ENCODE results near the gene SMIM35. TPM values are rescaled to one million over a fixed set of nuclear protein-coding genes. Genes with fewer than 3 reads are reported as not detected.

The SMIM35 gene
- total and polyA plus RNA-seq, 11 donors: 0.21 TPM; not detected in 10

DNA sequence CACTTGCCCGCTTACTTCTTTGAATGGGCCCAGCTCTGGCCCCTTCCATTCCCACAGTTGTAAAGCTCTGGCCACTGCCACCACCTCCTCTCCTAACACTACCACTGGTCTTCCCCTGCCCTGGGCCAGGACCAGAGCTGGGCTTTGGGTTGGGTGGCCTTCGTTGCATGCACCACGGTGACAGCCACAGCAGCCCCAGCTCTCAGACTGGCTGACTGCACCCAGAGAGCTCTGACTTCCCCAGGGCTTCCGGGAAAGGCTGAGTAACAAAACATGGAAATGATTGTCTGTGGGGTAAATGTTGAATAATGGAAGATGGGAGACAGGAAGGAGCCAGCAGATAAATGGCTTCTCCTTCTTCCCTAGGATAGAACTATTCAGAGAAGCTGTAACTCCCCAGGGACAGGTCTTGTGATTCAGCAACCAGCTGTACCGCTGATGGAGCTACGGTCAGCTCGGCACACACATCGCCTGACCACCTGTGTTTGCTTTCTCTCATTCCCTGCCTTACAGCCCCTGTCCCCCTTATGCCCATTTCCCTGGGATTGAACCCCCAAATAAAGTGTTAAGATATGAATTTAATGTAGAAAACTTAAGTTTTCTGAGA is 38.3 kb upstream of the SMIM35 start:
- Histone ChIP-seq H3K4me1 (peaks cover 0 to 20% (median 0%) of the 10 kb centered on the region in 12 donors), H3K27ac (no peak overlapping the region), H3K27me3 (no peaks in the 10 kb centered on the region), H3K36me3 (no peaks in the 10 kb centered on the region), H3K9me3 (peaks cover 0 to 4% (median 0%) of the 10 kb centered on the region in 12 donors), H3K4me3 (no peak overlapping the region)
- TF ChIP-seq, protein P1, sequence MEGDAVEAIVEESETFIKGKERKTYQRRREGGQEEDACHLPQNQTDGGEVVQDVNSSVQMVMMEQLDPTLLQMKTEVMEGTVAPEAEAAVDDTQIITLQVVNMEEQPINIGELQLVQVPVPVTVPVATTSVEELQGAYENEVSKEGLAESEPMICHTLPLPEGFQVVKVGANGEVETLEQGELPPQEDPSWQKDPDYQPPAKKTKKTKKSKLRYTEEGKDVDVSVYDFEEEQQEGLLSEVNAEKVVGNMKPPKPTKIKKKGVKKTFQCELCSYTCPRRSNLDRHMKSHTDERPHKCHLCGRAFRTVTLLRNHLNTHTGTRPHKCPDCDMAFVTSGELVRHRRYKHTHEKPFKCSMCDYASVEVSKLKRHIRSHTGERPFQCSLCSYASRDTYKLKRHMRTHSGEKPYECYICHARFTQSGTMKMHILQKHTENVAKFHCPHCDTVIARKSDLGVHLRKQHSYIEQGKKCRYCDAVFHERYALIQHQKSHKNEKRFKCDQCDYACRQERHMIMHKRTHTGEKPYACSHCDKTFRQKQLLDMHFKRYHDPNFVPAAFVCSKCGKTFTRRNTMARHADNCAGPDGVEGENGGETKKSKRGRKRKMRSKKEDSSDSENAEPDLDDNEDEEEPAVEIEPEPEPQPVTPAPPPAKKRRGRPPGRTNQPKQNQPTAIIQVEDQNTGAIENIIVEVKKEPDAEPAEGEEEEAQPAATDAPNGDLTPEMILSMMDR (IDR thresholded peaks at IDR 0.05): no peak
- TF ChIP-seq POLR2A (IDR thresholded peaks at IDR 0.05): no peak
- ATAC-seq (peak in 1 of 4 donors; percentile 26), DNase-seq (no peak)
- WGBS, 4 donors: 58 to 67% (median 64%) methylated on average over 8 of the region's 8 CpGs
- intact Hi-C loops (cut with DNase I): no loop called here

DNA sequence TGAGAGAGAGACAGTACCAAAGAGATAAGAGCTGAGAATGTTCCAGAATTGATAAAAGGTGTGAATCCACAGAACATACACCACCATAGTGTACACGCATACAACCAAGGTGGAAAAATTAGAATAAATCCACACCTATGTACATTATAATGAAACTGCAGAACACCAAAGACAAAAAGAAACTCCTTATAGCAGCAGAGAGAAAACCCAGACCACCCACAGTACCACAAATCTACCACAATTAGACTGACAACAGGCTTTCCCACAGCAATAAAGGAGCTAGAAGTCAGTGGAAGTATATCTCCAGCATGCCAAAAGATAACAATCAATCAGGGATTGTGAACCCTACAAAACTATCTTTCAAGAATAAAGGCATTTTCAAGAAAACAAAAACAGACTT is 34.0 kb upstream of the SMIM35 start:
- Histone ChIP-seq H3K36me3 (no peaks in the 10 kb centered on the region), H3K4me3 (no peak overlapping the region), H3K9me3 (peaks cover 0 to 4% (median 0%) of the 10 kb centered on the region in 12 donors), H3K4me1 (peaks cover 0 to 19% (median 7%) of the 10 kb centered on the region in 12 donors), H3K27ac (no peak overlapping the region), H3K27me3 (no peaks in the 10 kb centered on the region)
- intact Hi-C loops (cut with DNase I): no loop called here
- DNase-seq (no peak), ATAC-seq (no peak)
- no peak for TF ChIP-seq POLR2A (IDR thresholded peaks at IDR 0.05)
- TF ChIP-seq, protein P1 (IDR thresholded peaks at IDR 0.05): no peak
- 92 to 100% (median 94%) methylated on average over 1 of the region's 1 CpG for WGBS, 4 donors

DNA sequence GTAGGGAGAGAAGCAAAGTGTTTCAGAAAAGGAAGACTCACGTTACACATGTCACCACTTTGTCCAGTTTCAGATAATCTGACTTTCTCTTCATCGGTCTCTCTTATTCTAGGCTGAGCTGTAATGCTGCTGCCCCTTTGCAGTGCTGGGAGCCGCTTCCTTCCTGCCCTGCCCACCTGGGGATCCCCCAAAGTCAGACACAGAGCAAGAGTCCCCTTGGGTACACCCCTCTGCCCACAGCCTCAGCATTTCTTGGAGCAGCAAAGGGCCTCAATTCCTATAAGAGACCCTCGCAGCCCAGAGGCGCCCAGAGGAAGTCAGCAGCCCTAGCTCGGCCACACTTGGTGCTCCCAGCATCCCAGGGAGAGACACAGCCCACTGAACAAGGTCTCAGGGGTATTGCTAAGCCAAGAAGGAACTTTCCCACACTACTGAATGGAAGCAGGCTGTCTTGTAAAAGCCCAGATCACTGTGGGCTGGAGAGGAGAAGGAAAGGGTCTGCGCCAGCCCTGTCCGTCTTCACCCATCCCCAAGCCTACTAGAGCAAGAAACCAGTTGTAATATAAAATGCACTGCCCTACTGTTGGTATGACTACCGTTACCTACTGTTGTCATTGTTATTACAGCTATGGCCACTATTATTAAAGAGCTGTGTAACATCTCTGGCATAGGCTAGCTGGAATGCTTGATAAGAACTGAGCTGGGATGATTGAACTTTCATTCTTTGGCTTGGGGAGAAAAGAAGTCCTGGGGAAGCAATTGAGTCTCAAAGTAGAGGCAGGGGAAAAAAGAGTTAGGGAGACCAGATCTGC is 31.2 kb upstream of the SMIM35 start:
- intact Hi-C loops (cut with DNase I): no loop called here
- H3K27me3 ChIP-seq: no peaks in the 10 kb centered on the region
- peak overlapping the region; percentile 5 to 69 (median 42) for H3K27ac ChIP-seq
- DNase-seq (no peak), ATAC-seq (peak; percentile 70 to 86 (median 74))
- H3K4me1 ChIP-seq: peaks cover 0 to 19% (median 7%) of the 10 kb centered on the region in 12 donors
- WGBS, 4 donors: 55 to 60% (median 59%) methylated on average over 8 to 9 of the region's 9 CpGs
- TF ChIP-seq, protein P1 (IDR thresholded peaks at IDR 0.05): no peak
- no peak for TF ChIP-seq POLR2A (IDR thresholded peaks at IDR 0.05)
- H3K36me3 ChIP-seq: no peaks in the 10 kb centered on the region
- no peak overlapping the region for H3K4me3 ChIP-seq
- peaks cover 0 to 4% (median 0%) of the 10 kb centered on the region in 12 donors for H3K9me3 ChIP-seq

DNA sequence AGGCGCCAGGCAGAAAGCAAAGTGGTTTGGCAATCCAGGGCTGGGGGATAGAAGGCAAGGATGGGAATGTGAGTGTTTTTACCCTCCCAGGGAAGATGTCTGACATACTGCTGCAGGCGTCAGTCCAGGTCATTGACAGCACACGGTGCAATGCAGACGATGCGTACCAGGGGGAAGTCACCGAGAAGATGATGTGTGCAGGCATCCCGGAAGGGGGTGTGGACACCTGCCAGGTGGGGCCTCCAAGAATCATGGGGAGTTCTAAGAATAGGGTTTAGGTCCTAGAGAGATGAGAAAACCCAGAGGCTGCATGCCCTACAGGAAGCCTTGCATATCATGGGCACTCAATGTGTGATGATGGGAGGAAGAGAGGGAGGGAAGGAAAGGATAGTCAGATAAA is 28.3 kb upstream of the SMIM35 start:
- ATAC-seq (no peak), DNase-seq (no peak)
- Histone ChIP-seq H3K4me3 (no peak overlapping the region), H3K36me3 (no peaks in the 10 kb centered on the region), H3K9me3 (no peaks in the 10 kb centered on the region), H3K27me3 (no peaks in the 10 kb centered on the region), H3K4me1 (peaks cover 0 to 19% (median 7%) of the 10 kb centered on the region in 12 donors), H3K27ac (no peak overlapping the region)
- 84 to 92% (median 91%) methylated on average over 7 of the region's 7 CpGs for WGBS, 4 donors
- TF ChIP-seq, protein P1 (IDR thresholded peaks at IDR 0.05): no peak
- no peak for TF ChIP-seq POLR2A (IDR thresholded peaks at IDR 0.05)
- intact Hi-C loops (cut with DNase I): no loop called here
